ENCODE results near the gene CKLF.

The CKLF gene

DNA sequence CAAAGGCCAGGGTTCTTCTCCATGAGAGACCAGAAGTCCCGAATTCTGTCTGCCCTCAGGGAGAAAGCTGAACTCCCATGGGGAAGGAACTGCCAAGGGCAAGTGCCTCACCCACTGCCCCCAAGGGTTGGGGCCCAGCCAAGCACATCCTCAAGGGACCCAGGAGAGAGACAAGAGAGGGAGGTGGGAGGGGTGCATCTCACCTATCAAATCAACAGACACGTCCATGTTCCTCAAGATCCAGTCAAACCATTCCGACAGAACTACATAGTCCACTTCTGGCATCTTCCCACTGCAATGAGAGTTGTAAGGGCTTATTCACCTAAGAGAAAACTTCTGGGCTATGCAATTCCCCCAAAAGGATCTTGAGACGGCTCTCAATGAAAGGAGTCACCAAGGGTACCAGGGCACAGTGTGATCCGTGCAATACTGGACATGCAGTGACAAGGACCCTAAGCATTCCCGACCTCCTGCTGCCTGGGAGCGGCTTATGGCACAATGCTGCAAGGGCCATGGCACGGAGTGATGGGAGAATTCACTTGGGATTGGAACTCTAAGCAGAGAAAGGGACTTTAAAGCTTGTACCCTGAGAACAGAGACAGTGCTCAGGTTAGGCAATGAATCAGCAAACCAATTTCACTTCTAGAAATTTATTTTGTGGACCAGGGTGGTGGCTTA lies 34.7 kb upstream of the CKLF start:
- no peak for DNase-seq (ENCODE audit: extremely low read depth in 1 of 2, low read depth in 1 of 2)

DNA sequence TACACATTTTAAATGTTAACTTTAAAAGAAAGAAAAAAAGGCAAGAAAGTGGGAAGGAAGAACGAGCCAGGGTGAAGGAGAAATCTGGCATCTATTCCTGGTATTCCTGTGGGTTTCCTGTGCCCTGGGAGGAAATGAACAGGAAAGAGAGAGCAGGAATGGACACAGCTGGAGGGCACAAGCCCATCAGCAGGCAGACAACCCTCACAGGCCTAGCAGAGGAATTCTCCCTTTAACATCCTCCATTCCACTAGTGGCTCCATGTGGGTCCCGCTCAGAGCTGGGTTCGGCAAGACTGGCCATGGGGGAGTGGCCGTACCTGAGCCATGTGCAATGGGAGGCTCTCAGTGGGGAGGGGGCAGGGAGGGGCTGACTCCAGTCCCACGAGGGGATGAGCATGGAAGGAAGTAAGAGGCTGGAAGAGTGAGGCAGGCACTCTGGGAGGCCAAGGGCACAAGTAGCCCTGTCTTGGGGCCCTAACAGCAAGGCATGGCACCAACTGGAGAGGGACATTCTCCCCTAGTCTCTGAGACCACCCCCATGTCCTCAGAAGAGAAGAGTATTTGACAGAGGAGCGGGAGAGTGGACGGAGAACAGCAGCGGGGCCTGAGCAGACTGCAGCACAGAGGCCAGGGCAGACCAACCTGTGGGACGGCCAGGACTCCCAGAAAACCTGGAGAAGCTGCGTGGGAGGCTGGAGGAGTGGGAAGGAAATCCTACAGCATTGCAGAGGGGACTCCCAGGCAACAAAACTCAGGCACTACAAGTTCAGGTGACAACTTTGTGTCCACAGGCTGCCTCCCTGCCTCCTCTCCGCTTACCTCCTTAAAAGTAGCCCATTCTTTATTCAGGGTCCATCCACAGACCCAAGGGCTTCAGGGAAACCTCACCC lies 32.6 kb upstream of the CKLF start:
- no peak for DNase-seq (ENCODE audit: extremely low read depth in 1 of 2, low read depth in 1 of 2)

DNA sequence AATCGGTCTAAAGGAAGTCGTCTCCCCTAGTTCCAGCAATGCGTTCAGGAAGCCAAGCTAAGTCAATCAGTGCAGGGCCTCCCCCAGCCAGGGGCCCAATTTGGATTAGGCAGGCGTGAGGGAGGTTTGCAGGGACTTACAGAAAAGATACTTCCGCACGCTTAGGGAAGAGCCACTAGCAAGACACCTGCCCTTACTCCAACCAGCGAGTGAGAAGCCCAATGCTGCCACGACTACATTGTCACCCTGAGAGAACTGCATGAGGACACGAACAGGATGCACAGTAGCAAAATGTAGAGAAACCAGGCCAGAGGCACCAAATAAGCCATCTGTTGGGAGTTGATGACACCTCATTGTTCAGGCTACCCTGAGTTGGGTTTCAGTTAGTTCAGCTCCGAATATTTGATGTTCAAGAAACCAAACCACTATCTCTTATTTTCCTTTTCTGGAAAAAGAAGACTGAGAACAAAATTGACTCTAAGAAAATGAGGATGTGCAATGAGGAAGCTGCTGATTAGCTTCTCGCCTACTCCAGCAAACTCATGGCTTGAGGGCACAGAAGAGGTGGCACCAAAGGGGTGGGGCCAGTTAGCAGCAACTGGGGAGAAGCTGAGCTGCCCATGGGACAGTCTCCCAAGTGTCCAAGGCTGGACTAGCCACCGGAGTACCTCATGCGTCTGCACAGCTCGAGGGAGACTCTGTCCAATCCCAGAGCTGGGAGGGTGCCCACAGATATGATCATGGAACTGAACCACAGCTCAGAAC lies 31.8 kb upstream of the CKLF start:
- no peak for DNase-seq (ENCODE audit: extremely low read depth in 1 of 2, low read depth in 1 of 2)

DNA sequence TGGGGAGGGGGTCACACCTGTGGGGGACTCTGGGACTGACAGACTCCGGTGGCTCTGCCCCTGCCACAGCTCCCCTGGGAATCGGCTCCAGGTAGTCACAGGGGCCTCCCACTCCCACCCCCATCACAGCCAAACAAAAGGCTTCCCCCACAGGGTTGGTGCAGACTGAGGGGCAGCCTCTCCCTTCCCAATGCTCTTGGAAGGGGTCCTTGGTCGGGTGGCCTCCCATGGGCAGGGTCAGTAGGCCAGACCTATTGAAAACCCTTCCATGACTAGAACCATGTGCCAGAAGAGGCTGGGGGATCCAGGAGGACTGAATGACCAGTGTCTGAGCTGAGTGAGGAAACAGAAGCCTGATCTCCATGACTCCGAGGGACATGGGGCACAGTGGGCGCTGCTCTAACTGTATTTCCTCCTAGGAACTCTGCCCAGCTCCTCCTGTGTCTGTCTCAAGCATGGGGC lies 31.1 kb upstream of the CKLF start:
- no peak for DNase-seq (ENCODE audit: extremely low read depth in 1 of 2, low read depth in 1 of 2)

DNA sequence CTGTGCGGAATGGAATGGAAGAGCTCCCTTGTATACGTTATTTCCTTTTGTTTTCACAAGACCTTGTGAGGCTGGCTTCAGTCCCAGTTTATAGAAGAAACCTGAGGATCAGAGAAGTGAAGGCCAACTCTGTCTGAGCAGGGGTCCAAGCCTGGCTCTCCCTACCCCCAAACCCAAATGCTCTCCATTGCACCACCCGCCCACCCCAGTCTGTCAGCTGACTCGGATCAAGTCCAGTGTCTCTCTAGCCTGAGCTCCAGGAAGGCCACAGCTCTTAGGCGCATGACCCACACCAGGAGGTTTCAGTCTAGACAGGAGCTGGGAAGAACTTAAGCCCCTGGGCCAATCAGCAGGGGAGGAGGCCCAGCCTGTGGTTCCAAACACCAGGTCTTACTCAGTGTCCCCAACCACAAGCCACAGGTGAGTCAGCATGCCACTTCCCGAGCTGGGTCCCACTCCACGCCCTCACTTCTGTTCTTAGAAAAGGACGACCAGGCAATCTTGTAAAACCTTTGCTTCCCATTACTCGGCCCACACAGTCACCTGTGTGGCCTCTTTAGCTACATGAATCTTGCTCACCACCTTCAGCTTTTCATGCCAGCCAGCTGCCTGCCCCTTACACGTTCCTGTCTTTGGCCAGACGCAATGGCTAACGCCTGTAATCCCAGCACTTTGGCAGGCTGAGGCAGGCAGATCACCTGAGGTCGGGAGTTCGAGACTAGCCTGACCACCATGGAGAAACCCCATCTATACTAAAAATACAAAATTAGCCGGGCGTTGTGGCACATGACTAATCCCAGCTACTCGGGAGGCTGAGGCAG lies 30.2 kb upstream of the CKLF start:
- DNase-seq (ENCODE audit: extremely low read depth in 1 of 2, low read depth in 1 of 2) = peak; percentile 92 to 98

DNA sequence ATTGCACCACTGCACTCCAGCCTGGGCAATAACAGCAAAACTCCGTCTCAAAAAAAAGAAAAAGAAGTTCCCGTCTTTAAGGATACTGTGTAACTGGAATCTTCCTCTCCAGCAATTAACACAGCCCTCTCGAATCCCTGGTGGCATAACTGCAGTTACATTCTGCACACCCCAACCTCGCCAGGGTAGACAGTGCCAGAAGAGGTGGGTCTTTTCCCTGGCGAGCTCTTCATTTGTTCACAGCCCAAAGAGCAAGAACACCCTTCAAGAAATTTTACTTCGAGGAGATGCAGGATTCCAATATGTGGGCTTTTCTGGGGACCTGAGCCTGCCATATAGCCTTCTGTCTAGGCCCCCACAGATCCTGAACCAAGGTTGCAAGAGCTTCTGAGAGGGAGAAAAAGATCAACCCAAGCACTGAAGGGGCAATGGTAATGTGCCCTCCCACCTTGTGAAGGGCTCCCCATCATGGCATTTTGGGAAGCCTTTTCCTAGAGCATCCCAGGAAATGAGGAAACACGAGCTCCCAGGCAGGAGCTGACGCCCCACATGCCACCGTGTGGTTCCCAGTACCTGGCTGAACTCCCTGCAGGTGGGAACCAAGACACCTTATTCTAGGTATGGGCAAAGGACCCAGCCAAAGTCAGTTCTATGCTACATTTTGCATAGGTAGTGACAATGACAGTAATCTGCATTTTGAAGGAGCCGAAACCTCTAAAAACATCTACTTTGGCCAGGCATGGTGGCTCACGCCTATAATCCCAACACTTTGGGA lies 29.4 kb upstream of the CKLF start:
- no peak for DNase-seq (ENCODE audit: extremely low read depth in 1 of 2, low read depth in 1 of 2)

DNA sequence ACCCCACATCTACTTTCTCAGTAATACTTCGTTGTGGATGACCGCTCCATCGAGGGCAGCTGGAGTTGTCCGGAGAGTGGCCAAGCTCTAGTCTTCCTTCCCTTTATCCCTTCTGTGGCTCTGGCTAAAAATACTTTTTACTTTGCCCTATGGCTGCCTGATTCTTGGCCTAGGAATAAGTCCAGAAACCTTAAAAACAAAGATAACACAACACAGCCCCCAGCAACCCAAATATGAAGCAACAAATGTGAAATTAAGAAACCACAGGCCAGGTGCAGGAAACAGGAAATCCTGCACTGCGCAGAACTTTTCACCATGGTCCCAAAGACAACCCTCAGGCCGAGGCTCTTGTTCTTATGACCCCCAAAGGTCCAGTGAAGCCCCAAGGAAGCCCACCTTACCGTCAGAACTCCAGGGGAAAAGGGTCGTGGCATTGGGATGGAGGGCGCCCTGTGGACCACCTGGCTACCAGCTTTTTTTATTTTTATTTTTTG lies 28.5 kb upstream of the CKLF start:
- DNase-seq (ENCODE audit: extremely low read depth in 1 of 2, low read depth in 1 of 2) = no peak

DNA sequence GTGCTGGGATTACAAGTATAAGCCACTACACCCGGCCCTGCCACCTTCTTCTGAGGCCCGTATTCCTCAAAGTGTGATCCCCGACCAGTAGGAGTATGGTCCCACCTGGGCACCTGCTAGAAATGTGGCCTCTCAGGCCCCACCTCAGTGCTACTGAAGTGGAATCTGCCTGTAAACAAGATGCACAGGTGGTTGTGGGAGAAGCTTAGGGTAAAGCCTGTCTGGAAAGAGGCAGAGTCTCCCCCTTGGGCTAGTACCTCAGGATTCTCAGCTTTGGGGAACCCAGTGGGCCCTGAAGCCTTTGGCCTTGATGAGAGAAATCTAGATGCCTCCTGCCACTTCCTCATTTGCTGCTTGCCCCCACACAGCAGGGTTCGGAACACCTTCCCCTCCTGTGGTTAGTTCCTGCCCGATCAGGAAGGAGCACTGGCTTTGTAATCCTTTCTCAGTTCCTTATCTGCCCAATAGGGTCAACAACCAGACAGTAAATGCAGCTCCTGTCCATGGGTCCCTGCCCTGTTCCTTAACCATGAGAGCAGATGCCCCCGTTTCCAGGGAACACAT lies 27.7 kb upstream of the CKLF start:
- DNase-seq (ENCODE audit: extremely low read depth in 1 of 2, low read depth in 1 of 2) = no peak

DNA sequence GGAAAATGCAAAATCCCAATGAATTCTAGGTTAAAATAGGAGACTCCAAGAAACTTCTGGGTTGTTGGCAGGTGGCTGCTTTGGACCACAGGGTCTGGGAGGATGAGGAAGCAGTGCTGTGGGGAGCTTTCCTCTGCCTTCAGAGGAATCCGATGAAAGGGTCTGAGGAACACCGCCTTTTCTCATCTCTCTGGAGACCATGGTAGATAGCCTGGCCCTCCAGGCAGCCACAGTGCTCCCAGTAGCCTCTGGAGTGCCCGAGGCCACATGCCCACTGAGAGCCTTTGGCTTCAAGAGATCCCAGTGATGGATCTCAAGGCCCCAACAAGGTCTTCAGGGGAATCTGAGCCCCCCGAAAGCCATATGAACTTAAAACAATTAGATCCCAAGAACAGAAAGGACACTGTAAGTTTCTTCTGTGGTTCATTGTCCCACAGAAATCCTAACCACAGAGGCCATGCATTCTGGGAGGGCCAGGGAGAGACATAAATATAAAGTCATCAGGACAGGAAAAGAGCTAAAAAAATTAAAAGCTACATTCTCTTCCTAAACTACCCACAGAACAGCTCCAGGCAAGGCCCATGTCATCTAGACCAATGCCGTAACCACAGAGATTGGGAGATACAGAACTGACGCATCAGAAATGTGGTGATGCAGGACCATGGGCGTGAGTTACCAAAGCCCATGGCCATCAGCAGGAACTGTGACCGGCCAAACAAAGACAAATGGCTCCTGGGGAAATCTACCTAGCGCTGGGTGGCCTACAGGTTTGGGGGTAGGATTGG lies 26.8 kb upstream of the CKLF start:
- DNase-seq (ENCODE audit: extremely low read depth in 1 of 2, low read depth in 1 of 2) = no peak

DNA sequence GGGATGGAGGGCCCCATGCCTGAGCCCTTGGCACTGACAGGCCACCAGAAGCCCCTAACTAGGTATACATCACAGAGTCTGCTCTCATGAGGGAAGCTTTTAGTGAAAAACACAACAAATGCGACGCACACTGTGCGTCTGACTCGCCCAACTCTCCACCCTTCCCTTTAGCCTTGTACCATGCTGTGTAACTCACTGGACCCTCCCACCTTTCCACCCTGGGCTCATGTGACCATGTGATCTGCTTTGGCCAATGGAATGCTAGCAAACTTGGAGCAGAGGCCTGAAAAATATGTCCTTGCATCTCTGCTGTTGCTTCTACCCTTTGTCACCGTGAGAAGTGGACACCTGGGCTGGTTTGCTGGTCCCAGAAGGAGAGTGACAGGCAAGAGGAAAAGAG lies 24.1 kb upstream of the CKLF start:
- DNase-seq (ENCODE audit: extremely low read depth in 1 of 2, low read depth in 1 of 2) = no peak

DNA sequence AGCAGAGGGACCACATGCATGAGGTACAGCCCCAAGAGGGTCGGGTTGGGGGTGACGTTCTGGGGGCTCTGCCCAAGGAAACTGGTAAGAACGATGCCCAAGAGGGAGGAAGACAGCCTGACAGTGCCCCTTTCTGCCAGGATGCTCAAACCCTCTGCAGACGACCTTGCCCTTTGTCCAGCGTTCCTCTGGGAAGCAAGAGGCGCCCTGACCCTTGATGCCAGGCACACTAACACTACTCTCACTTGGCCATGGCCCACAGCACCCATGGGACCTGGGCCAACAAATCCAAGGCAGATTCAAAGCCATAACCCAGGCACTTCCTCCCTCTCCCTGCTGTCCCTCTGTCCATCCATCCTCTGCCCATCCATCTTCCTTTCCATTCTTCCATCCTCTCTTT lies 22.9 kb upstream of the CKLF start:
- DNase-seq (ENCODE audit: extremely low read depth in 1 of 2, low read depth in 1 of 2) = no peak

DNA sequence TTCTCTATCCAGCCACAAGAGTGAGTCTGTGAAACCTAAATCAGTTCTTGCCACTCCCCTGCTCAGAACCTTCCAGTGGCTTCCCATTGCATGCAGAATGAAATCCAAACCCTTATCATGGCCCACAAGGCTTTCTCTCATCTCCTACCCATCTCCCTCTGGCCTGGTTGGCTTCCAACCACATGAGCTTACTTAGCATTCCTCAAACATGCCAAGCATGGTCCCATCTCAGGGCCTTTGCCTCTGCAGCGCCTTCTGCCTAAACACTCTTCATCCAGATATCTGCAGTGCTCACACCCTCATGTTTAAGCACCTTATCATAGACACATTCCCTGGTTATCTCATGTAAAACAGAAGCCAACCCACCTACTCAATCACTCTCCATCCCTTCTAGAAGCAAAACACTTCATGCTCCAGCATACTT lies 18.0 kb upstream of the CKLF start:
- no peak for DNase-seq (ENCODE audit: extremely low read depth in 1 of 2, low read depth in 1 of 2)

DNA sequence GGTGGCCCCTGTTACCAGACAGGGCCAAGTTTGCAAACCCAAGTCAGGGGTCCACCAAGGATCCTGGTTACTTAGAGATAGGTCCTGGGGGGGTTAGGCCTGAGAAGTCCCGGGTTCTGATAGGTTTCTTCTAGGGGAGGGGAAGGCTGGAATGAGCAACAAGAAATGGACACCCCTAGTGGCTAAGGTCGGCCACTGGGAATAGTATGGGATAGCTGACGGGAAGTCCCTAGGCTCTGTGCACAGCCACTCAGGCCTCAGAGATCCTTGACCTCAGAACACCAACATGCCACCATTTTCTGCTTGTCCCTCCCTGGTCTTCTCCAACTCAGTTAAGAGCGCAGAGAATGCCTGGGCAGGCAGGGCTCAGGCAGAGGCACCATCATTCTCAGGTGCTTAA lies 15.9 kb upstream of the CKLF start:
- DNase-seq (ENCODE audit: extremely low read depth in 1 of 2, low read depth in 1 of 2) = no peak

DNA sequence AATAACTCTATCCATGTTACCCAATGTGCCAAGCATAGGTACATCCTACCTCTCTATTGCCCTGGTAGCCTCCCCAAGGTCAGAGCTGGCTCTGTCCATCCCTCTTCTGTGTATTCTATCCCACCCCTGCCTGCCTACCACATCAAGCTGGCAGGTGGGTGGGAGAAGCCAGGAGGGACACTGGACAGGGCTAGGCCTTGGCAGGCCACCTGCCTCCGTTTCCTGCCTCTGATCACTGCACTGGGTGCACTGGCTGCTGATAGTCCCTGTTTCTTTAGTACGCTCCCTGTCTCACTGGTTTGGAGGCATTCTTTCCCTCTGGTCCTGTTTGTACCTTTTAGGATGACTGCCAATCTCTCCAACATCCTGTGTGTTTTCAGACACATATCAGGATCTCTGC lies 15.1 kb upstream of the CKLF start:
- DNase-seq (ENCODE audit: extremely low read depth in 1 of 2, low read depth in 1 of 2) = no peak

DNA sequence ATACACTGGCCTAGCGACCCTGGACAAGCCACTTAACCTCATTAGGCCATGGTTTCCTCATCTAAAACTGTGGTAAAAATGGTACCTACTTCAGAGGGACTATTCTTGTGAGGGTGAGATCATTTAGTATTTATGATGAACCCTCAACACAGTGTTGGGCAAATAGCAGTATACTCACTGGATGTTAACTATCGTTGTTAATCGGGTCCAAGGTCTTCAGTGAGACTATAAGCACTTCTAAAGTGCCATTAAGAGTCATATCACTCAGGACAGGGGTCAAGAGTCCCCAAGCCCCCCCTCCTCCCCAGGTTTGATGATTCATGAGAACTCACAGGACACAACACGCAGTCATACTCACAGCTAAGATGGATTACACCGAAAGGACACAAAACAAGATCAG lies 13.5 kb upstream of the CKLF start:
- no peak for DNase-seq (ENCODE audit: extremely low read depth in 1 of 2, low read depth in 1 of 2)

DNA sequence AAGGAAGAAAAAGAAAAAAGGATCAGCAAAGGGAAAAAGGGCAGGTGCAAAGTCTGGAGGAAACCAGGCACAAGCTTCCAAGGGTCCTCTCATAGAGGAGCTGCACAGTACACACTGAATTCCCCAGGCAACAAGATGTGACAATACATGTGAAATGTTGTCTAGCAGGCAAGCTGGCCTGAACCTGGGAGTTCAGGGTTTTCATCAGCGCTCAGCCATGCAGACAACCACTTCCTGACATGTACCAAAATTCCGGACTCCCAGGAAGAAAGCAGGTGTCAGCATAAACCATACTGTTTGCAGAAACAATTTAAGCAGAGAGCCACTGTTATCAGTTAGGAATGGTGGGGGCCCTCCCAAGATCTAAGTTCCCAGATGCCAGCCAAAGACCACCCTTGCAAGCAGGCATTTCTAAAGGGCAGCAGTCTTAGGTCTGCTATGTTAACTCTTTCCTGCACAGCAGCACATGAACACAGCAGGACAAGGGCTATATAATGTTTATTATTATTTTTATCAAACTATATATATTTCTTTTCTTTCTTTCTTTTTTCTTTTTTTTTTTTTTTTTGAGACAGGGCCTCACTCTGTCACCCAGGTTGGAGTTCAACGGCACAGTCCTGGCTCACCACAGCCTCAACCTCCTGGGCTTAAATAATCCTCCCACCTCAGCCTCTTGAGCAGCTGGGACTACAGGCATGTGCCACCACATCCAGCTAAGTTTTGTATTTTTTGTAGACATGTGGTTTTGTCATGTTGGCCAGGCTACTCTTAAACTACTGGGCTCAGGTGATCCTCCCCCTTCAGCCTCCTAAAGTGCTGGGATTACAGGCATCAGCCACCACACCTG lies 12.5 kb upstream of the CKLF start:
- no peak for DNase-seq (ENCODE audit: extremely low read depth in 1 of 2, low read depth in 1 of 2)

DNA sequence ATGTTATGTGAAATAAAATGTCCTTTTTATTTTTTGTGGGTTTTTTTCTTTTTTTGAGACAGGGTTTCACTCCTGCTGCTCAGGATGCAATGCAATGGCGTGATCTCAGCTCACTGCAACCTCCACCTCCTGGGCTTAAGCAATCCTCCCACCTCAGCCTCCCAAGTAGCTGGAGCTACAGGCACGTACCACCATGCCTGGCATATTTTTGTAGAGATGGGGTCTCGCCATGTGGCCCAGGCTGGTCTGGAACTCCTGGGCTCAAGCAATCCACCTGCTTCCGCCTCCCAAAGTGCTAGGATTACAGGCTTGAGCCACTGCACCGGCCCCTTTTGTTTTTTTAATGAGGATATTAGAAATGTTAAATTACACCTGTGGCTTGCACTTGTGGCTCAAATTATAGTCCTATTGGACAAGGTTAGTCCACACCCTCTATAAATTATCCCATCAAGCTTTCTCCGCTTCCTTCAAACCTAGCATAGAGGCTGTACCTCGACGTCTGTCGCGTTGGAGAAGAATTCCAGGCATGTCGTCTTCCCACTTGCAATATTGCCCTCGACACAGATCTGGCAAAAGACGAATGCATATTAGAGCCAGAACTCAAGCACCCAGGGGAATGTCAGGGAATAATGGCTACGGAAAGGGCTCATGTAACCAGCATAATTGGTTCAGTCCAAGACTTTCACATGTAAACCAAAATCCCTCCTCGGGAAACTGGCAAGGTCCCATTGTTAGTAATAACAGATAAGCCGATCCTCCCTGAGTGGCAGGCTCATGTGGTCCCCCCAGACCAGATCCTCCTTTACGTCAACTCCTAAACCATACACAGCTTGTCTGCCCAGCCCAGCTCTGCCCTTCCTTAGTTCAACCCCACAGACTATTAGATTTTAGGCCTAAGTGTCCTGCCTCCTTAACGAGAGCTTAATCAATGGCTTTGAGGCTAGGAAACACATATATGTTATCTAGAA lies 10.7 kb upstream of the CKLF start:
- no peak for DNase-seq (ENCODE audit: extremely low read depth in 1 of 2, low read depth in 1 of 2)

Data from stimulated activated CD8-positive, alpha-beta memory T cell treated with anti-CD3 and anti-CD28 coated beads, Interleukin-7, amount 100 ng/mL, for 48 hours (primary cell).